Left lung (tissue), 10 donors: Measurements from ENCODE around the gene SMAD5. TPM values are rescaled to one million over a fixed set of nuclear protein-coding genes. Genes with fewer than 3 reads are reported as not detected.

Experiments used
- ATAC-seq: fragments of 200-7000 bp; cut with Tn5 transposase; one replicate; pipeline ENCODE4 v1.9.1; 2020; ENCODE audit warnings: moderate library complexity
- DNase-seq, 4 donors: peaks; one replicate each; pipeline ENCODE4 v3.0.0-alpha.2; 2013 to 2020
- H3K27ac ChIP-seq, 2 donors: fragments of 200-600 bp; sonication (generic) in 1 of 2; one replicate each; pipeline versions ENCODE4 v1.5.0 to v1.8.0; 2020 to 2021
- H3K27me3 ChIP-seq, 2 donors: fragments of 200-600 bp; sonication (generic) in 1 of 2; one replicate each; pipeline versions ENCODE4 v1.5.0 to v1.8.0; 2020 to 2021
- H3K36me3 ChIP-seq, 2 donors: fragments of 200-600 bp; sonication (generic) in 1 of 2; one replicate each; pipeline versions ENCODE4 v1.5.0 to v1.8.0; 2020 to 2021
- H3K4me1 ChIP-seq, 2 donors: fragments of 200-600 bp; one replicate each; pipeline ENCODE4 v1.8.0; 2021
- H3K4me3 ChIP-seq, 2 donors: fragments of 200-600 bp; sonication (generic) in 1 of 2; one replicate each; pipeline versions ENCODE4 v1.5.0 to v1.8.0; 2020 to 2021; ENCODE audit warnings: mild to moderate bottlenecking in 1 of 2
- H3K9me3 ChIP-seq, 2 donors: fragments of 200-600 bp; sonication (generic) in 1 of 2; one replicate each; pipeline versions ENCODE4 v1.5.0 to v1.8.0; 2020 to 2021
- intact Hi-C, 2 donors: fragments of 100-400 bp; cut with DNase I; formaldehyde crosslinking; loops; one replicate each; pipeline versions ENCODE4 v1.11.2 to v1.14.2; 2022
- polyA plus RNA-seq, 6 donors: library from polyadenylated mRNA; unstranded; fragments of 120-200 nt; gene quantifications; one replicate each; pipeline ENCODE4 v1.2.1, GENCODE V29; 2013; ENCODE audit not compliant: insufficient read length in 6 of 6
- total RNA-seq, 2 donors: library from RNA; stranded (reverse); fragmentation: NEBNext Ultra II Directional; extraction: Animal tissue kit (Norgen Biotek cat#: 25700); gene quantifications; one replicate each; pipeline ENCODE4 v1.2.1, GENCODE V29; 2021
- TF ChIP-seq, protein P1 (sequence below), 2 donors: fragments of 200-600 bp; sonication (generic) in 1 of 2; IDR thresholded peaks; one replicate each; pipeline versions ENCODE4 v1.5.0 to v1.8.0; 2021; ENCODE audit warnings: antibody characterized with exemption in 2 of 2
- donor health status: DM: no; HTN: yes; CAD: no.
- donor health status: DM: no; HTN: no; CAD: no.

Gene SMAD5
- total and polyA plus RNA-seq, 8 donors = 54.7 to 83.5 (median 73.6) TPM

DNA sequence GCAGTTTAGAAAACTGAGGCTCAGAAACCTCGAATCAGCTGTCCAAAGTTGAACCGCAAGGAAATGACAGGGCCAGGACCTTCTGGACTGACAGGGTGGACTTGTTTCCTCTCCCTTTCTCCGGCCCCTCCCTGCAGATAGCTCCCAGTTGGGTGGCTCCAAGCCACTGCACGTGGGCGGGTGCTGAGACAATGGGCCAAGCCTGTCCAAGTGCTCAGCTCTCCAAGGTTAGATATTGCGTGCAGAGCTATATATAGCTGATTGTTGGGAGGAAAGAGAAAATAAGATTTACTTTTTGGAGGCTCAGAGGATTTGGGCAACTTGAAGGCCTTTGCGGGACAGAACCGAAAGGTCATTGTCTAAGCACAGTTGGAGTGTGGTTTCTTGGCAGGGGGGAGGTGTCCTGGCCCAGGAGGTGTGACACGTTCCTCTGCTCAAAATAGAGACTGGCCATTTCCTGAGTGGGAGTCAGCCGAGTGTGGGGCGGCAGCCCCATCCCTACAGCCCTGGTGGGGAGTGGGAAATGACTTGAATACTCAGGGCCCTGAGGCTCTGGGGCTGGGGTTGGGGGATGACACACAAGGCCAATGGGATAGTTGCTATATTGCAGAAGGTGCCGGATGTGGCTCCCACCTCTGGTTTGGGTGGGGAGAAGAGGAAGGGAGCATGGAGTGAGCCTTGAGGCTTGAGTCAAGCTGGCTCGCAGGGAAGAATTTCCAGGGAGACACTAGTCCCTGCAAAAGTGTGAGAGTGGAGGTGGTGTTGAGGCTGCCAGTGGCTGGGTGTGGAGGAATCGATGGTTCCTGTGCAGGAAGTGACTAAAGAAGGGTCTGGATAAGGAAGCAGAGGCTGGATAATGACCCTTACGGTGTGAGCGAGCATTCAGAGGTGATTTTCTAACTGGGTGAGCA is 44.4 kb upstream of the SMAD5 start:
- Histone ChIP-seq H3K9me3 (no peaks in the 10 kb centered on the region), H3K27ac (peak overlapping the region; percentile 46 to 60), H3K4me1 (peaks cover 9 to 18% of the 10 kb centered on the region in 2 donors), H3K36me3 (no peaks in the 10 kb centered on the region), H3K27me3 (no peaks in the 10 kb centered on the region), H3K4me3 (no peak overlapping the region)
- ATAC-seq = peak; percentile 92
- intact Hi-C loops = no loop called here
- peak in 3 of 4 donors; percentile 55 to 80 (median 70) for DNase-seq
- TF ChIP-seq, protein P1, sequence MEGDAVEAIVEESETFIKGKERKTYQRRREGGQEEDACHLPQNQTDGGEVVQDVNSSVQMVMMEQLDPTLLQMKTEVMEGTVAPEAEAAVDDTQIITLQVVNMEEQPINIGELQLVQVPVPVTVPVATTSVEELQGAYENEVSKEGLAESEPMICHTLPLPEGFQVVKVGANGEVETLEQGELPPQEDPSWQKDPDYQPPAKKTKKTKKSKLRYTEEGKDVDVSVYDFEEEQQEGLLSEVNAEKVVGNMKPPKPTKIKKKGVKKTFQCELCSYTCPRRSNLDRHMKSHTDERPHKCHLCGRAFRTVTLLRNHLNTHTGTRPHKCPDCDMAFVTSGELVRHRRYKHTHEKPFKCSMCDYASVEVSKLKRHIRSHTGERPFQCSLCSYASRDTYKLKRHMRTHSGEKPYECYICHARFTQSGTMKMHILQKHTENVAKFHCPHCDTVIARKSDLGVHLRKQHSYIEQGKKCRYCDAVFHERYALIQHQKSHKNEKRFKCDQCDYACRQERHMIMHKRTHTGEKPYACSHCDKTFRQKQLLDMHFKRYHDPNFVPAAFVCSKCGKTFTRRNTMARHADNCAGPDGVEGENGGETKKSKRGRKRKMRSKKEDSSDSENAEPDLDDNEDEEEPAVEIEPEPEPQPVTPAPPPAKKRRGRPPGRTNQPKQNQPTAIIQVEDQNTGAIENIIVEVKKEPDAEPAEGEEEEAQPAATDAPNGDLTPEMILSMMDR (IDR thresholded peaks at IDR 0.05) = no peak

DNA sequence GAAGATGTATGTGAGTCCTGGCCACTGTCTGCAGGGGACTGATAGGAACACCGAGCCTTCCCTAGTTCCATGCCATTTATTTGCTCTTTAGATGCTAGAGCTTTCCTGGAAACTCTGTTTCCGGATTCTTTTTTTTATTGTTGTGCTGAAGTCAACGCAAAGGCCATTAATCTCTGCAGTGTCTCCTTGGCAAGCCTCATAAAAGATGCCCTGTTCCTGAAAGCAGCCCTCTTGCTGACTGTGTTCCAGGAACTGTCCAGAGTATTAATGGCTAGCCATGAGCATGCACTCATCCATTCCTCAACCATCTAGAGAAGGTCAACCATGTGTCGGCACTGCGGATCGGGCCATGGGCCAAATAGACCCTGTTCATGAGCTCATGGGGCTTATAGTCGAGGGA is 42.9 kb upstream of the SMAD5 start:
- TF ChIP-seq, protein P1 (IDR thresholded peaks at IDR 0.05) = no peak
- Histone ChIP-seq H3K27me3 (peaks cover 0 to 4% of the 10 kb centered on the region in 2 donors), H3K36me3 (no peaks in the 10 kb centered on the region), H3K4me1 (peaks cover 10 to 18% of the 10 kb centered on the region in 2 donors), H3K27ac (no peak overlapping the region), H3K9me3 (no peaks in the 10 kb centered on the region), H3K4me3 (no peak overlapping the region)
- intact Hi-C loops = no loop called here
- DNase-seq (no peak), ATAC-seq (no peak)

DNA sequence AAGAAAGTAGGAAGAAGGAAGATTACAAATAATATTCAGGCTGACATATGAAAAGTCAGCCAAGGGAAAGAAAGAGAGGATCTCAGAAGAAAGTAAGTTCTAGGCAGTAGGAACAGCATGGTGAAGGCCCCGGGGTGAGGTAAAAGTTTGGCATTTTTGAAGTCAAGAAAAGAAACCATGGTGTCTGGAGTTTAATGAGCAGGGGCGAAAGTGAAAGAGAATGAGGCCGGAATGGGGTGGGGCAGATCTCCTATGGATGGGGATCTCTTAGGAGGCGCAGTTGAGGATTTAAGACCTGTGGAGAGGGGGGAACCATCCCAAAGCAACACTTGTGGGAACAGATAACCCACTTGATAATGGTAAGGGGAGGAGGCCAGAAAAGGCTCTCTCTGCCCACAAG is 42.3 kb upstream of the SMAD5 start:
- no peak overlapping the region for H3K4me3 ChIP-seq
- intact Hi-C loops = no loop called here
- no peak overlapping the region for H3K27ac ChIP-seq
- no peaks in the 10 kb centered on the region for H3K9me3 ChIP-seq
- DNase-seq = no peak
- H3K36me3 ChIP-seq = no peaks in the 10 kb centered on the region
- no peak for ATAC-seq
- TF ChIP-seq, protein P1 (IDR thresholded peaks at IDR 0.05) = no peak
- peaks cover 12 to 18% of the 10 kb centered on the region in 2 donors for H3K4me1 ChIP-seq
- H3K27me3 ChIP-seq = peaks cover 0 to 4% of the 10 kb centered on the region in 2 donors

DNA sequence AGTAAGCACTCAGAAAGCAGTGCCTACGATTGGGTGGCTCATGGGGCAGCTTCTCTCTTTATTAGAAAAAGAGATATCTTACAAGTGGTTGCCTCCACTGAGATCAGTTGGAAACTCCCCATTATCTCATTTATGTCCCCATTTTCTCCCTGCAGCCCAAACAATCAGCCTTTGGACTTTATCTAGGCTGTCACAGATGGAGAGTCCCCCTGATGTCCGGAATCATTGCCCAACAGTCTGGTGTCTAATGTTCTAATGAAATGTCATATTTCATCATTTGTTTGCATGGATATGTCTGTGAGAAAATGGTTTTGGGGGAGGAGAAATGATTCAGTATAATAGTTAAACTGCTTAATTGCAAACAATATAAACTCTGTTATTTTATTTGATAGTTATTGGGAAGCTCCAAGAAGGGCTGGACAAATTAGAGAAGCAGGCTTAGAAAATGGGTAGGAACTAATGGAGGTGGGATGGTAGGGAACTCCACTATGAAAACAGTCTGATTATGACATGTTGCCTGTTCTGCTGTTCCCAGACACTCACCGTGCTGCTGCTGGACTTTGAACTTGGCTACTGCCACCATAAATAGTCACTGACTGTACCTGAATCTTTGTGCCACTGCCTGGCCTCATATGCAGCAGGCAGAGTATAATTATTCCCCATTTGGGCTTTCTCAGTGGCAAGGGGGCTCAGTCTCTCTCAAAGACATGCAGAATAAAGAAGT is 38.3 kb upstream of the SMAD5 start:
- Histone ChIP-seq H3K36me3 (no peaks in the 10 kb centered on the region), H3K9me3 (no peaks in the 10 kb centered on the region), H3K27me3 (peaks cover 0 to 4% of the 10 kb centered on the region in 2 donors), H3K4me1 (peaks cover 0 to 4% of the 10 kb centered on the region in 2 donors), H3K27ac (no peak overlapping the region), H3K4me3 (no peak overlapping the region)
- intact Hi-C loops = no loop called here
- no peak for DNase-seq
- TF ChIP-seq, protein P1 (IDR thresholded peaks at IDR 0.05) = no peak
- ATAC-seq = peak; percentile 27
